ENCODE measurements around the gene OR4D2. TPM values are rescaled to one million over a fixed set of nuclear protein-coding genes. Genes with fewer than 3 reads are reported as not detected.

OR4D2 gene
- total and polyA plus RNA-seq, 2 of the 13 experiments (the other 11 are each of a cell fraction or from before 2014, with no cell fraction given): not detected

DNA sequence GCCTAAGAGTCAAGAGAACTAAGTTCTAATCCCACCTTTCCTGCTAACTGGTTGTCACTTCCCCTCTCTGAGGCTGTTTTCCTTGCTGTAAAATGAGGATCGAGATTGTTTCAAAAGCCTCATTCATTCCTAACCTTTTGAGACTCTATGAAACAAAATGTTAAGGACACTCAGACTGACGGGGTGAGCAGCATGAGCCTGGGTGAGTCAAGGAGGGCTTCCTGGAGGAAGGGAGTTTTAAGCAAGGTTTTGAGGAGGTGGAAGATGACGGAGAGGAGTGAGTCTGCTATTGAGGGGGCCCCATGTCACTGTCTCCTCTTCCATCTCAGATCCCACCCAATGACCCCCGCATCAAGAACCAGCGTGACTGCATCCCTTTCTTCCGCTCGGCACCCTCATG, 29.8 kb downstream of the OR4D2 start (continued):
- TF ChIP-seq, protein P1, sequence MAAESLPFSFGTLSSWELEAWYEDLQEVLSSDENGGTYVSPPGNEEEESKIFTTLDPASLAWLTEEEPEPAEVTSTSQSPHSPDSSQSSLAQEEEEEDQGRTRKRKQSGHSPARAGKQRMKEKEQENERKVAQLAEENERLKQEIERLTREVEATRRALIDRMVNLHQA (CRISPR knock-in tag; IDR thresholded peaks at IDR 0.05): no peak
- TF ChIP-seq HOXA5 (CRISPR knock-in tag; IDR thresholded peaks at IDR 0.05) (no peak), REL (CRISPR knock-in tag; conservative IDR thresholded peaks at IDR 0.05) (no peak), TRIM24 (CRISPR knock-in tag; IDR thresholded peaks at IDR 0.05) (no peak), NFIB (CRISPR knock-in tag; IDR thresholded peaks at IDR 0.05; ENCODE audit: borderline replicate concordance) (no peak)
- TF ChIP-seq, protein P2, sequence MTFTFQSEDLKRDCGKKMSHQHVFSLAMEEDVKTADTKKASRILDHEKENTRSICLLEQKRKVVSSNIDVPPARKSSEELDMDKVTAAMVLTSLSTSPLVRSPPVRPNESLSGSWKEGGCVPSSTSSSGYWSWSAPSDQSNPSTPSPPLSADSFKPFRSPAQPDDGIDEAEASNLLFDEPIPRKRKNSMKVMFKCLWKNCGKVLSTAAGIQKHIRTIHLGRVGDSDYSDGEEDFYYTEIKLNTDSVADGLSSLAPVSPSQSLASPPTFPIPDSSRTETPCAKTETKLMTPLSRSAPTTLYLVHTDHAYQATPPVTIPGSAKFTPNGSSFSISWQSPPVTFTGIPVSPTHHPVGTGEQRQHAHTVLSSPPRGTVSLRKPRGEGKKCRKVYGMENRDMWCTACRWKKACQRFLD (CRISPR knock-in tag; IDR thresholded peaks at IDR 0.05; ENCODE audit: borderline replicate concordance): no peak
- TF ChIP-seq, protein P3, sequence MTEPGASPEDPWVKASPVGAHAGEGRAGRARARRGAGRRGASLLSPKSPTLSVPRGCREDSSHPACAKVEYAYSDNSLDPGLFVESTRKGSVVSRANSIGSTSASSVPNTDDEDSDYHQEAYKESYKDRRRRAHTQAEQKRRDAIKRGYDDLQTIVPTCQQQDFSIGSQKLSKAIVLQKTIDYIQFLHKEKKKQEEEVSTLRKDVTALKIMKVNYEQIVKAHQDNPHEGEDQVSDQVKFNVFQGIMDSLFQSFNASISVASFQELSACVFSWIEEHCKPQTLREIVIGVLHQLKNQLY (CRISPR knock-in tag; IDR thresholded peaks at IDR 0.05): no peak
- TF ChIP-seq, protein P4, sequence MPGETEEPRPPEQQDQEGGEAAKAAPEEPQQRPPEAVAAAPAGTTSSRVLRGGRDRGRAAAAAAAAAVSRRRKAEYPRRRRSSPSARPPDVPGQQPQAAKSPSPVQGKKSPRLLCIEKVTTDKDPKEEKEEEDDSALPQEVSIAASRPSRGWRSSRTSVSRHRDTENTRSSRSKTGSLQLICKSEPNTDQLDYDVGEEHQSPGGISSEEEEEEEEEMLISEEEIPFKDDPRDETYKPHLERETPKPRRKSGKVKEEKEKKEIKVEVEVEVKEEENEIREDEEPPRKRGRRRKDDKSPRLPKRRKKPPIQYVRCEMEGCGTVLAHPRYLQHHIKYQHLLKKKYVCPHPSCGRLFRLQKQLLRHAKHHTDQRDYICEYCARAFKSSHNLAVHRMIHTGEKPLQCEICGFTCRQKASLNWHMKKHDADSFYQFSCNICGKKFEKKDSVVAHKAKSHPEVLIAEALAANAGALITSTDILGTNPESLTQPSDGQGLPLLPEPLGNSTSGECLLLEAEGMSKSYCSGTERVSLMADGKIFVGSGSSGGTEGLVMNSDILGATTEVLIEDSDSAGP (CRISPR knock-in tag; IDR thresholded peaks at IDR 0.05; ENCODE audit: borderline replicate concordance): no peak

Data from HepG2 (cell line).